ENCODE data around the gene DPF1.

DNA sequence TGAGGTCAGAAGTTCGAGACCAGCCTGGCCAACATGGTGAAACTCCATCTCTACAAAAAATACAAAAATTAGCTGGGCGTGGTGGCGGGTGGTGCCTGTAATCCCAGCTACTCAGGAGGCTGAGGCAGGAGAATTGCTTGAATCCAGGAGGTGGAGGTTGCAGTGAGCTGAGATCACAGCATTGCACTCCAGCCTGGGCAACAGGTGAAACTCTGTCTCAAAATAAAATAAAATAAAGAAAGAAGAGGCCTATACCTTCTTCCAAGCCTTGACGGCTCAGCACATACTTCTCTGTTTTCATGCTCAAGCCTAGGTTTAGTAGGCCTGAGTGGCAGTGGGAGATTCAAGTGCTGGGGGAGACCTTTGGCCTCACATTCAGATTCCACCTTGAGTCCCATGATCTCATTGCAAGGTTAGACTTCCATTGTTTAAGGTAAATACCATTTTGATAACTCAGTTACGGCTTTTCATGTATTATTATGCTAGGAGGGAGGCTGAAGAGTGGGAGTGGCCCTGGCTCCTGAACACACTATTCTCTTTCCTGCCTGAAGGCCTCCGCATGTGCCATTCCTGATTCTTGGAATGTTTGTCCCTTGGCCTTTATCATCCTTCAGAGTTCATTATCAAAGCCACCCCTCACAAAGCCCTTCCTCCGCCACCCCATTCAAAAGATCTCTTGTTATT, 38.7 kb upstream of the DPF1 start:
- TF ChIP-seq, protein P1, sequence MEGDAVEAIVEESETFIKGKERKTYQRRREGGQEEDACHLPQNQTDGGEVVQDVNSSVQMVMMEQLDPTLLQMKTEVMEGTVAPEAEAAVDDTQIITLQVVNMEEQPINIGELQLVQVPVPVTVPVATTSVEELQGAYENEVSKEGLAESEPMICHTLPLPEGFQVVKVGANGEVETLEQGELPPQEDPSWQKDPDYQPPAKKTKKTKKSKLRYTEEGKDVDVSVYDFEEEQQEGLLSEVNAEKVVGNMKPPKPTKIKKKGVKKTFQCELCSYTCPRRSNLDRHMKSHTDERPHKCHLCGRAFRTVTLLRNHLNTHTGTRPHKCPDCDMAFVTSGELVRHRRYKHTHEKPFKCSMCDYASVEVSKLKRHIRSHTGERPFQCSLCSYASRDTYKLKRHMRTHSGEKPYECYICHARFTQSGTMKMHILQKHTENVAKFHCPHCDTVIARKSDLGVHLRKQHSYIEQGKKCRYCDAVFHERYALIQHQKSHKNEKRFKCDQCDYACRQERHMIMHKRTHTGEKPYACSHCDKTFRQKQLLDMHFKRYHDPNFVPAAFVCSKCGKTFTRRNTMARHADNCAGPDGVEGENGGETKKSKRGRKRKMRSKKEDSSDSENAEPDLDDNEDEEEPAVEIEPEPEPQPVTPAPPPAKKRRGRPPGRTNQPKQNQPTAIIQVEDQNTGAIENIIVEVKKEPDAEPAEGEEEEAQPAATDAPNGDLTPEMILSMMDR (tag by site-specific recombination; IDR thresholded peaks at IDR 0.05) = no peak
- TF ChIP-seq, protein P2, sequence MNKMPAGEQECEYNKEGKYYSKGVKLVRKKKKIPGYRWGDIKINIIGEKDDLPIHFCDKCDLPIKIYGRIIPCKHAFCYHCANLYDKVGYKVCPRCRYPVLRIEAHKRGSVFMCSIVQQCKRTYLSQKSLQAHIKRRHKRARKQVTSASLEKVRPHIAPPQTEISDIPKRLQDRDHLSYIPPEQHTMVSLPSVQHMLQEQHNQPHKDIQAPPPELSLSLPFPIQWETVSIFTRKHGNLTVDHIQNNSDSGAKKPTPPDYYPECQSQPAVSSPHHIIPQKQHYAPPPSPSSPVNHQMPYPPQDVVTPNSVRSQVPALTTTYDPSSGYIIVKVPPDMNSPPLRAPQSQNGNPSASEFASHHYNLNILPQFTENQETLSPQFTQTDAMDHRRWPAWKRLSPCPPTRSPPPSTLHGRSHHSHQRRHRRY (tag by site-specific recombination; IDR thresholded peaks at IDR 0.05) = no peak
- TF ChIP-seq ZNF274 (IDR thresholded peaks at IDR 0.05; ENCODE audit: low read length) (no peak), ZNF274 (tag by site-specific recombination; IDR thresholded peaks at IDR 0.05; ENCODE audit: borderline replicate concordance) (no peak), ZNF404 (tag by site-specific recombination; IDR thresholded peaks at IDR 0.05) (no peak), ZNF416 (tag by site-specific recombination; IDR thresholded peaks at IDR 0.05) (no peak), ZNF23 (tag by site-specific recombination; IDR thresholded peaks at IDR 0.05; ENCODE audit: borderline replicate concordance) (no peak), TCF7L2 (IDR thresholded peaks at IDR 0.05; ENCODE audit: borderline replicate concordance, low read depth, low read length) (no peak), ZNF768 (tag by site-specific recombination; IDR thresholded peaks at IDR 0.05) (no peak), ZNF239 (tag by site-specific recombination; IDR thresholded peaks at IDR 0.05) (no peak), ZNF211 (tag by site-specific recombination; IDR thresholded peaks at IDR 0.05; ENCODE audit: low read depth) (no peak), EGR2 (tag by site-specific recombination; IDR thresholded peaks at IDR 0.05; ENCODE audit: low read depth) (no peak)
- TF ChIP-seq, protein P3, sequence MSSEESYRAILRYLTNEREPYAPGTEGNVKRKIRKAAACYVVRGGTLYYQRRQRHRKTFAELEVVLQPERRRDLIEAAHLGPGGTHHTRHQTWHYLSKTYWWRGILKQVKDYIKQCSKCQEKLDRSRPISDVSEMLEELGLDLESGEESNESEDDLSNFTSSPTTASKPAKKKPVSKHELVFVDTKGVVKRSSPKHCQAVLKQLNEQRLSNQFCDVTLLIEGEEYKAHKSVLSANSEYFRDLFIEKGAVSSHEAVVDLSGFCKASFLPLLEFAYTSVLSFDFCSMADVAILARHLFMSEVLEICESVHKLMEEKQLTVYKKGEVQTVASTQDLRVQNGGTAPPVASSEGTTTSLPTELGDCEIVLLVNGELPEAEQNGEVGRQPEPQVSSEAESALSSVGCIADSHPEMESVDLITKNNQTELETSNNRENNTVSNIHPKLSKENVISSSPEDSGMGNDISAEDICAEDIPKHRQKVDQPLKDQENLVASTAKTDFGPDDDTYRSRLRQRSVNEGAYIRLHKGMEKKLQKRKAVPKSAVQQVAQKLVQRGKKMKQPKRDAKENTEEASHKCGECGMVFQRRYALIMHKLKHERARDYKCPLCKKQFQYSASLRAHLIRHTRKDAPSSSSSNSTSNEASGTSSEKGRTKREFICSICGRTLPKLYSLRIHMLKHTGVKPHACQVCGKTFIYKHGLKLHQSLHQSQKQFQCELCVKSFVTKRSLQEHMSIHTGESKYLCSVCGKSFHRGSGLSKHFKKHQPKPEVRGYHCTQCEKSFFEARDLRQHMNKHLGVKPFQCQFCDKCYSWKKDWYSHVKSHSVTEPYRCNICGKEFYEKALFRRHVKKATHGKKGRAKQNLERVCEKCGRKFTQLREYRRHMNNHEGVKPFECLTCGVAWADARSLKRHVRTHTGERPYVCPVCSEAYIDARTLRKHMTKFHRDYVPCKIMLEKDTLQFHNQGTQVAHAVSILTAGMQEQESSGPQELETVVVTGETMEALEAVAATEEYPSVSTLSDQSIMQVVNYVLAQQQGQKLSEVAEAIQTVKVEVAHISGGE (tag by site-specific recombination; conservative IDR thresholded peaks at IDR 0.05; ENCODE audit: low read depth) = no peak

Data from HEK293 (cell line).